Measurements from ENCODE around the gene STUB1.

The STUB1 gene

GRCh38 chr16:725463-726187, 45.4 kb downstream of the STUB1 start:
- DNase-seq (ENCODE audit: low read depth) = no peak

GRCh38 chr16:726188-726437, 45.9 kb downstream of the STUB1 start:
- DNase-seq (ENCODE audit: low read depth) = no peak

- DNase-seq (ENCODE audit: low read depth) = peak; percentile 45
Observed at GRCh38 chr16:726438-727290, 46.5 kb downstream of the STUB1 start, which contains the start of the genes CCDC78 and HAGHL. TSS of gene CCDC78 (minus strand) at chr16:726443. CDS start at chr16:726367, 76 bp downstream. TSS of gene HAGHL (plus strand) at chr16:727106. CDS start at chr16:727510, 404 bp downstream.

- no peak for DNase-seq (ENCODE audit: low read depth)
Observed at GRCh38 chr16:727291-727977, 47.2 kb downstream of the STUB1 start.

- peak; percentile 35 for DNase-seq (ENCODE audit: low read depth)
Observed at GRCh38 chr16:728131-728889, 48.1 kb downstream of the STUB1 start.

- DNase-seq (ENCODE audit: low read depth) = no peak
Observed at GRCh38 chr16:728890-729744, 48.9 kb downstream of the STUB1 start.

GRCh38 chr16:729768-730665, 49.8 kb downstream of the STUB1 start:
- DNase-seq (ENCODE audit: low read depth) = no peak

GRCh38 chr16:730666-731509, 50.7 kb downstream of the STUB1 start:
- DNase-seq (ENCODE audit: low read depth) = no peak

- no peak for DNase-seq (ENCODE audit: low read depth)
Observed at GRCh38 chr16:732332-732731, 52.1 kb downstream of the STUB1 start.

Data from stimulated activated CD4-positive, alpha-beta T cell treated with anti-CD3 and anti-CD28 coated beads, Interleukin-2, amount 100 ng/mL, for 4 hours (primary cell).